LoVo (cell line): ENCODE data around the gene PSAP.

Experiments
- DNase-seq: peaks from one replicate; pipeline ENCODE4 v3.0.0-alpha.2; 2016; ENCODE audit warnings: low spot score

The PSAP gene

GRCh38 chr10:71783917-71784678 lies 67.0 kb downstream of the PSAP start:
- DNase-seq = no peak

DNA sequence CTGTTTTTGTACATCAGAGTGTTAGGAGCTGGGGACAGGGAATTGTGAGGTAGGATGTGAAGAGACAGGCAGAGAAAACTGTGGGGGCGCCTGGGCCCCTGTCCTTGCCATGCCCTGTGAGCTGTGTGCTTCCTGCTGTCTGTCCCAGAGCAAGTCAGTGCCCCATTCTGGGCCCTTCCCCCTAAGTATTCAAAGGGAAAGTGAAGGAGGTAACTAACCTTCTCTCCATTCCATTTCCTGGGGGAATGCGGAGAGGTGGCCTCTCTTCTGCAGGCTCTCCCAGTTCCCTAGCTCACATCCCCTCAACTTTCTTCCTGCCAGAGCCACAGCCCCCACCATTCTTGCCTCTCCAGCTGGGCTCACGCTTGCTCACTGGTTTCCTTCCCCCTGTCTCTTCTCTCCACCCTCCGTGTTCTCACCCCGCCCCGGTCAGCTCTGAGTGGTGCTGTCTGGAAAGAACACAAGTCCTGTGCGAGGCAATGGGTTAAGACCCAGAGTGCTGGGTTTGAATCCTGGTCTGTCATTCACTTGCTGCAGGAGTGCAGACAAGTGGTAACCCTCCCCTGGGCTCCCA lies 68.0 kb downstream of the PSAP start:
- no peak for DNase-seq

GRCh38 chr10:71782221-71782916 lies 68.7 kb downstream of the PSAP start:
- DNase-seq = no peak

- no peak for DNase-seq
These were observed 70.3 kb downstream of the PSAP start for GRCh38 chr10:71780719-71781118.

GRCh38 chr10:71780156-71780555 lies 70.9 kb downstream of the PSAP start:
- DNase-seq = no peak

DNA sequence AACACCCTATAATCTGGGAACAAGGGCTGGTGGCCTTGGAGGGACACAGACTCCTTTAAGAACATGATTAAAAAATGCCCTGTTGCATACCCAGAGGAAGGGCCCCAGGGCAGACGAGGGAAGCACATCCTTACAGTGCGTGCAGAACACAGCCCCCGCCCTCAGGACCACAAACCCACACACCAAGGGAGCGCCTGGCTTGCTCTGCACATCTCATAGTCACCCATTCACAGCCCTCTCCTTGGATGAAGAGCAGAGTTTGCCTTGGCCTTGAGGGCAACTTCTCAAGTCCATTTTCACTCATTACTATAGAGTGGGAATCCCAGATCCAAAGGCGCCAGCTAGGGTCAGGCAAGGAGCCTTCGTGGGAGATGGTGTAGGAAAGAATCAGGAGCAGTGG lies 71.4 kb downstream of the PSAP start:
- no peak for DNase-seq

GRCh38 chr10:71778071-71778825 lies 72.8 kb downstream of the PSAP start:
- no peak for DNase-seq

GRCh38 chr10:71777213-71777985 lies 73.7 kb downstream of the PSAP start:
- DNase-seq = no peak

- DNase-seq = no peak
These were observed 74.5 kb downstream of the PSAP start for GRCh38 chr10:71776481-71776925.

GRCh38 chr10:71774916-71775702 lies 75.9 kb downstream of the PSAP start:
- no peak for DNase-seq

- peak; percentile 87 for DNase-seq
These were observed 77.7 kb downstream of the PSAP start, which contains the start of gene VSIR for GRCh38 chr10:71773221-71773971. Gene VSIR, minus strand, starts transcription at chr10:71773520. Its CDS starts 81 bp downstream, at chr10:71773439.

- DNase-seq = no peak
These were observed 78.2 kb downstream of the PSAP start for GRCh38 chr10:71772832-71773220.

GRCh38 chr10:71771821-71772617 lies 79.0 kb downstream of the PSAP start:
- DNase-seq = peak; percentile 64

DNA sequence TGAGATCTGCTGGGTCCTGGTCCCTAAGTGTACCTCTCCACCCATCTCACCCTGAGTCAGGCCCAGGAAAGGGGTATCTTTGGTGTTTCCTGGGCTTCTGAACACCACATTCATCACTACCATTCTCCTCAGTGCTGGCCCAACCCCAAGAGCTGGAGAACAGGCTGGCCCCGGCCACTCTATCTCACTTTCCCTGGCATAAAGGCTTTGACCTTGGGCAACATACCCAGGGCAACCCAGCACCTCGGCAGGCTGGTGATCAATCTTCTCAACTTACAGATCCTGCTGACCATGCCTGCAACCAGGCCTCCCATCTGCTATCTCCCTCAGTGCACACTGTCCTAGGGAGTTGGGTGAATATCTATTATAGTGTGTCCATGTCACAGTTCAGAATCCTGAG lies 79.8 kb downstream of the PSAP start:
- DNase-seq = no peak

DNA sequence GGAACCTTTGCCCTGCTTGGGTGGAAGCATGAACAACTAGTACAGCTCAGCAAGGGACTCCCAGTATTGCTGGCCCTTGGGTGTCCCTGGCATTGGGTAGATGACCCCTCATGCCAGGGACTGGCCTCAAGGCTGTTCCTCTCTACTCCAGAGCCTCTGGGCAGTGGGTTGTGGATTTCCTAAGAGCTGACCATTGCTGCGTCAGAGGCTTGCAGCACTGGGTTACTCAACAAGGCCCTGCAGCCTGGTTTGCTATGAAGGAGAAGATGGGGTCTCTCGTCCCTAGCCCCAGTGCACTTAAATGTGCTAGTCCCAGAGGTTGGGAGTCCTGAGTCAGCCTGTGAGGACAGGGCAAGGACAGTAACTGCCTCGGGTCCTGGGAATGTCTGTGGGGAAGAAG lies 80.3 kb downstream of the PSAP start:
- no peak for DNase-seq

- DNase-seq = no peak
These were observed 80.8 kb downstream of the PSAP start for GRCh38 chr10:71770255-71770654.

- DNase-seq = no peak
These were observed 81.7 kb downstream of the PSAP start for GRCh38 chr10:71769279-71769823.

GRCh38 chr10:71767420-71768035 lies 83.5 kb downstream of the PSAP start:
- peak; percentile 23 for DNase-seq
